SU-DHL-6 (cell line): ENCODE data around the gene BCL2.

Experiments used
- H2AFZ ChIP-seq: fragments of 200-600 bp; sonication (generic); 2 replicates; pipeline ENCODE4 v1.6.1; 2014; ENCODE audit warnings: low read depth, mild to moderate bottlenecking, moderate library complexity, mixed read lengths, antibody characterized with exemption, low read length; ENCODE audit not compliant: severe bottlenecking
- H3F3A ChIP-seq: fragments of 200-600 bp; shearing (Covaris generic); 2 replicates; pipeline ENCODE4 v1.6.0; 2016; ENCODE audit warnings: antibody characterized with exemption, mild to moderate bottlenecking; ENCODE audit not compliant: insufficient read depth
- H3K27ac ChIP-seq: fragments of 200-600 bp; sonication (generic); 2 replicates; pipeline ENCODE4 v1.5.1; 2016; ENCODE audit warnings: low read depth, mild to moderate bottlenecking, low read length, moderate library complexity, mixed read lengths
- H3K27me3 ChIP-seq: fragments of 200-600 bp; sonication (generic), shearing (Covaris generic); 2 replicates; pipeline ENCODE4 v1.6.0; 2014; ENCODE audit warnings: mild to moderate bottlenecking, low read length
- H3K36me3 ChIP-seq: fragments of 200-600 bp; sonication (generic); 2 replicates; pipeline ENCODE4 v1.6.1; 2014; ENCODE audit warnings: mild to moderate bottlenecking, low read length, mixed read lengths
- H3K4me2 ChIP-seq: fragments of 300-600, 200-600 bp; shearing (Covaris generic), sonication (generic); 2 replicates; pipeline ENCODE4 v1.6.0; 2014; ENCODE audit warnings: low read length, low read depth, mild to moderate bottlenecking; ENCODE audit not compliant: poor library complexity, severe bottlenecking
- H3K4me3 ChIP-seq: fragments of 200-600 bp; sonication (generic); 2 replicates; pipeline ENCODE4 v1.5.1; 2014; ENCODE audit warnings: antibody characterized with exemption, low read length, mild to moderate bottlenecking, mixed read lengths; ENCODE audit not compliant: insufficient read depth, poor library complexity, severe bottlenecking
- H3K79me2 ChIP-seq: fragments of 200-600 bp; sonication (generic); 2 replicates; pipeline ENCODE4 v1.6.1; 2014; ENCODE audit warnings: mild to moderate bottlenecking, low read length, moderate library complexity; ENCODE audit not compliant: insufficient read depth
- H3K9ac ChIP-seq: fragments of 200-600 bp; sonication (generic); 2 replicates; pipeline ENCODE4 v1.7.0; 2014; ENCODE audit warnings: mild to moderate bottlenecking, low read length
- H3K9me2 ChIP-seq: fragments of 200-600 bp; sonication (generic); replicated peaks from 2 replicates; pipeline ENCODE4 v1.6.1; 2014; ENCODE audit warnings: low read length; ENCODE audit not compliant: insufficient read depth
- H3K9me3 ChIP-seq: fragments of 200-600 bp; sonication (generic); 2 replicates; pipeline ENCODE4 v1.6.1; 2014; ENCODE audit warnings: low read length, mixed read lengths; ENCODE audit not compliant: insufficient read depth
- H4K20me1 ChIP-seq: fragments of 200-600 bp; sonication (generic); 2 replicates; pipeline ENCODE4 v1.6.1; 2014; ENCODE audit warnings: low read depth, mild to moderate bottlenecking, antibody characterized with exemption, low read length, moderate library complexity, mixed read lengths
- EZH2phosphoT487 ChIP-seq: fragments of 200-600 bp; sonication (generic), shearing (Covaris generic); conservative IDR thresholded peaks from 2 replicates; pipeline ENCODE4 v1.6.1; 2018; ENCODE audit warnings: mild to moderate bottlenecking, antibody characterized with exemption, low read length, moderate library complexity, mixed read lengths
- TF ChIP-seq, protein P1 (sequence below): fragments of 200-600 bp; sonication (generic); IDR thresholded peaks from one replicate; pipeline ENCODE4 v1.5.1; 2017; ENCODE audit warnings: antibody characterized with exemption, mild to moderate bottlenecking, low read length, moderate library complexity; ENCODE audit not compliant: insufficient read depth, poor library complexity, severe bottlenecking

Gene BCL2

GRCh38 chr18:63291278-63291677 lies 28.3 kb downstream of the BCL2 start:
- TF ChIP-seq, protein P1, sequence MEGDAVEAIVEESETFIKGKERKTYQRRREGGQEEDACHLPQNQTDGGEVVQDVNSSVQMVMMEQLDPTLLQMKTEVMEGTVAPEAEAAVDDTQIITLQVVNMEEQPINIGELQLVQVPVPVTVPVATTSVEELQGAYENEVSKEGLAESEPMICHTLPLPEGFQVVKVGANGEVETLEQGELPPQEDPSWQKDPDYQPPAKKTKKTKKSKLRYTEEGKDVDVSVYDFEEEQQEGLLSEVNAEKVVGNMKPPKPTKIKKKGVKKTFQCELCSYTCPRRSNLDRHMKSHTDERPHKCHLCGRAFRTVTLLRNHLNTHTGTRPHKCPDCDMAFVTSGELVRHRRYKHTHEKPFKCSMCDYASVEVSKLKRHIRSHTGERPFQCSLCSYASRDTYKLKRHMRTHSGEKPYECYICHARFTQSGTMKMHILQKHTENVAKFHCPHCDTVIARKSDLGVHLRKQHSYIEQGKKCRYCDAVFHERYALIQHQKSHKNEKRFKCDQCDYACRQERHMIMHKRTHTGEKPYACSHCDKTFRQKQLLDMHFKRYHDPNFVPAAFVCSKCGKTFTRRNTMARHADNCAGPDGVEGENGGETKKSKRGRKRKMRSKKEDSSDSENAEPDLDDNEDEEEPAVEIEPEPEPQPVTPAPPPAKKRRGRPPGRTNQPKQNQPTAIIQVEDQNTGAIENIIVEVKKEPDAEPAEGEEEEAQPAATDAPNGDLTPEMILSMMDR, result no peak
- Histone ChIP-seq H3K9me3 (no peaks in the 10 kb centered on the region), H2AFZ (no peak overlapping the region), H3K4me2 (no peak overlapping the region), H3F3A (peaks cover 19% of the 10 kb centered on the region; the same call in 1 of the 2 replicates), H3K27ac (no peak overlapping the region), H3K79me2 (peaks cover 99% of the 10 kb centered on the region), H3K9me2 (no peaks in the 10 kb centered on the region), H3K4me3 (no peak overlapping the region), H3K27me3 (no peaks in the 10 kb centered on the region), H3K36me3 (peaks cover 35% of the 10 kb centered on the region), H3K9ac (no peak overlapping the region), H4K20me1 (peaks cover 33% of the 10 kb centered on the region; the same call in 1 of the 2 replicates)

GRCh38 chr18:63290821-63291200 lies 28.8 kb downstream of the BCL2 start:
- Histone ChIP-seq H3K27me3 (no peaks in the 10 kb centered on the region), H4K20me1 (peaks cover 31% of the 10 kb centered on the region; the same call in 1 of the 2 replicates), H3K9me3 (no peaks in the 10 kb centered on the region), H3K4me2 (no peak overlapping the region), H3K36me3 (peaks cover 33% of the 10 kb centered on the region), H3K9ac (no peak overlapping the region), H2AFZ (no peak overlapping the region), H3K9me2 (no peaks in the 10 kb centered on the region), H3K79me2 (peaks cover 99% of the 10 kb centered on the region), H3F3A (peaks cover 19% of the 10 kb centered on the region; the same call in 1 of the 2 replicates), H3K27ac (no peak overlapping the region), H3K4me3 (no peak overlapping the region)
- TF ChIP-seq EZH2phosphoT487, result no peak
- TF ChIP-seq, protein P1, result no peak

DNA sequence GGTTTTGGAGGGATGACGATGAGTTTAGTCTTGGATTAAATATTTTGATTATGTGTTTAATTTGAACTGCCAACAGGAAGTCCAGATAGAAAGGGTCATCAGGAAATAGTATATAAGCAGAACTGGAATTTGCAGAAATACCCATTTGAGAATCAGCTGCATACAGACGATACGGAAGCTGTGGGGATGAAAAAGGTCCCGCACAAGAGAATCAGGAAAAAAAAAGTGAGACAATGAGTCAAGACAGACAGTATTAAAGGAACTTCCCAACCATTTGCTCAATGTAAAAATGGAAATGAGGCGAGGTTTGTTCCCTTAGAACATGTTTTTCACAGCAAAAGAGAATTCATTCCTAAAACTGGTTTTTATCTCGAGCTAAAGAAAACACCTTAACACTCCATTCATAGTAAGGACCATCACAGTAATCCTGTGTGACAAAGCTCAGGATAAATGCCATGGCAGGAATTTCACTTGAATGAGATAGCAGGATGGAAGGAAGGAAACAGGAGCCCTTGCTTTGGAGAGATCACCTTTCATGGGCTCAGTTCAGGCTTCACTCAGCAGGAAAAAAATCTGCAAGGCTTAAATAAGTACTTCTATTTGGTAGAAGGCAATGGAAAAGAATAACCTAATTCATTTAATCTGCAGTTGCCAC lies 29.3 kb downstream of the BCL2 start:
- Histone ChIP-seq H3K9ac (no peak overlapping the region), H4K20me1 (peaks cover 31% of the 10 kb centered on the region; the same call in 1 of the 2 replicates), H2AFZ (no peak overlapping the region), H3K9me3 (no peaks in the 10 kb centered on the region), H3F3A (peaks cover 19% of the 10 kb centered on the region; the same call in 1 of the 2 replicates), H3K9me2 (no peaks in the 10 kb centered on the region), H3K27ac (no peak overlapping the region), H3K79me2 (peaks cover 99% of the 10 kb centered on the region), H3K27me3 (no peaks in the 10 kb centered on the region), H3K4me2 (no peak overlapping the region), H3K36me3 (peaks cover 31% of the 10 kb centered on the region), H3K4me3 (no peak overlapping the region)
- TF ChIP-seq EZH2phosphoT487, result no peak
- TF ChIP-seq, protein P1, result no peak
